DOHH2 (cell line): ENCODE measurements around the gene C19orf25.

Source experiments
- H3F3A ChIP-seq: fragments of 200-600 bp; sonication (generic), shearing (Covaris generic); 2 replicates; pipeline ENCODE4 v1.6.0; 2016; ENCODE audit warnings: antibody characterized with exemption, mild to moderate bottlenecking; ENCODE audit not compliant: control insufficient read depth, insufficient read depth
- H3K27ac ChIP-seq: fragments of 200-600 bp; sonication (generic); 2 replicates; pipeline ENCODE4 v1.5.1; 2014; ENCODE audit warnings: low read depth, mild to moderate bottlenecking, low read length, moderate library complexity
- H3K27me3 ChIP-seq: fragments of 200-600 bp; sonication (generic); 2 replicates; pipeline ENCODE4 v1.6.1; 2014; ENCODE audit warnings: mild to moderate bottlenecking, low read length, mixed read lengths; ENCODE audit not compliant: control insufficient read depth
- H3K36me3 ChIP-seq: fragments of 200-600 bp; sonication (generic); 2 replicates; pipeline ENCODE4 v1.6.1; 2014; ENCODE audit warnings: mild to moderate bottlenecking, low read length, moderate library complexity, mixed read lengths; ENCODE audit not compliant: control insufficient read depth
- H3K4me1 ChIP-seq: fragments of 200-600 bp; sonication (generic); 2 replicates; pipeline ENCODE4 v1.6.1; 2014; ENCODE audit warnings: mild to moderate bottlenecking, low read length, mixed read lengths; ENCODE audit not compliant: control insufficient read depth
- H3K4me2 ChIP-seq: fragments of 200-600 bp; sonication (generic); 2 replicates; pipeline ENCODE4 v1.6.0; 2014; ENCODE audit warnings: mild to moderate bottlenecking, low read length, moderate library complexity
- H3K4me3 ChIP-seq: fragments of 200-600 bp; sonication (generic); 2 replicates; pipeline ENCODE4 v1.5.1; 2014; ENCODE audit warnings: mild to moderate bottlenecking, low read length, mixed read lengths
- H3K79me2 ChIP-seq: fragments of 200-600 bp; sonication (generic); 2 replicates; pipeline ENCODE4 v1.6.1; 2014; ENCODE audit warnings: mild to moderate bottlenecking, low read length, mixed read lengths; ENCODE audit not compliant: control insufficient read depth
- H3K9me2 ChIP-seq: fragments of 200-600 bp; sonication (generic); replicated peaks from 2 replicates; pipeline ENCODE4 v1.6.1; 2014; ENCODE audit warnings: mild to moderate bottlenecking, low read length, mixed read lengths; ENCODE audit not compliant: control insufficient read depth
- H3K9me3 ChIP-seq: fragments of 200-600 bp; sonication (generic); 2 replicates; pipeline ENCODE4 v1.6.1; 2014; ENCODE audit warnings: antibody characterized with exemption, low read length, mixed read lengths; ENCODE audit not compliant: control insufficient read depth, insufficient read depth
- H4K20me1 ChIP-seq: fragments of 200-600 bp; sonication (generic); 2 replicates; pipeline ENCODE4 v1.6.0; 2014; ENCODE audit warnings: low read depth, mild to moderate bottlenecking, antibody characterized with exemption, low read length, moderate library complexity; ENCODE audit not compliant: control insufficient read depth, insufficient read depth
- CTCF ChIP-seq: fragments of 200-600 bp; sonication (generic); IDR thresholded peaks from one replicate; pipeline ENCODE4 v1.5.1; 2014; ENCODE audit warnings: antibody characterized with exemption, mild to moderate bottlenecking, low read depth, low read length; ENCODE audit not compliant: poor library complexity, severe bottlenecking
- EZH2phosphoT487 ChIP-seq: fragments of 200-600 bp; sonication (generic); IDR thresholded peaks from 2 replicates; pipeline ENCODE4 v1.6.1; 2017; ENCODE audit warnings: borderline replicate concordance, mild to moderate bottlenecking, antibody characterized with exemption, low read length, moderate library complexity, mixed read lengths

C19orf25 gene

GRCh38 chr19:1438035-1438932 is 40.7 kb downstream of the C19orf25 start, which contains the start of gene RPS15:
TSS of gene RPS15 (plus strand) at chr19:1438396. CDS start at chr19:1438426, 30 bp downstream.
- Histone ChIP-seq H3K4me3 (peak within 1 kb of the TSS; percentile 94), H3K4me1 (peaks cover 52% of the 10 kb centered on the region), H4K20me1 (peaks cover 19% of the 10 kb centered on the region), H3K4me2 (peak within 1 kb of the TSS; percentile 87), H3K27ac (peak within 1 kb of the TSS; percentile 79), H3K79me2 (peaks cover 35% of the 10 kb centered on the region), H3K9me3 (no peaks in the 10 kb centered on the region), H3F3A (peaks cover 54% of the 10 kb centered on the region), H3K9me2 (no peaks in the 10 kb centered on the region), H3K36me3 (peaks cover 63% of the 10 kb centered on the region), H3K27me3 (no peaks in the 10 kb centered on the region)
- TF ChIP-seq CTCF, result peak; percentile 90
- TF ChIP-seq EZH2phosphoT487, result no peak

DNA sequence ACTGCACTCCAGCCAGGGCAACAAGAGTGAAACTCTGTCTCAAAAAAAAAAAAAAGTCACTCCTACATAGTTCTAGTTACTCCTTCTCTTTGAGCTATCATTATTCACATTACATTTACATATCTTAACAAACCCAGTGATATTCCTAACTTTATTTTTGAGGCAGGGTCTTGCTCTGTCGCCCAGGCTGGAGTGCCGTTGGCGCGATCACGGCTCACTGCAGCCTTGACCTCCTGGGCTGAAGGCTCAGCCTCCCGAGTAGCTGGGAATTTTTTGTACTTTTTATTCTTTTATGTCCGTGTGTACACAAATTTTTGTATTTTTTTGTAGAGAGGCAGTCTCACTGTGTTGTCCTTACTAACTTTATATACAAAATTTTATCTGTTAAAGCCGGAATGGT is 41.4 kb downstream of the C19orf25 start:
- H3K79me2 ChIP-seq, result peaks cover 35% of the 10 kb centered on the region
- peak overlapping the region; percentile 25 for H3K27ac ChIP-seq
- H4K20me1 ChIP-seq, result peaks cover 19% of the 10 kb centered on the region
- peaks cover 48% of the 10 kb centered on the region for H3F3A ChIP-seq
- peaks cover 67% of the 10 kb centered on the region for H3K36me3 ChIP-seq
- TF ChIP-seq EZH2phosphoT487 (no peak), CTCF (no peak)
- no peaks in the 10 kb centered on the region for H3K27me3 ChIP-seq
- peak overlapping the region; percentile 87 for H3K4me2 ChIP-seq
- H3K4me1 ChIP-seq, result peaks cover 45% of the 10 kb centered on the region
- H3K9me3 ChIP-seq, result no peaks in the 10 kb centered on the region
- no peaks in the 10 kb centered on the region for H3K9me2 ChIP-seq
- H3K4me3 ChIP-seq, result peak overlapping the region; percentile 94

DNA sequence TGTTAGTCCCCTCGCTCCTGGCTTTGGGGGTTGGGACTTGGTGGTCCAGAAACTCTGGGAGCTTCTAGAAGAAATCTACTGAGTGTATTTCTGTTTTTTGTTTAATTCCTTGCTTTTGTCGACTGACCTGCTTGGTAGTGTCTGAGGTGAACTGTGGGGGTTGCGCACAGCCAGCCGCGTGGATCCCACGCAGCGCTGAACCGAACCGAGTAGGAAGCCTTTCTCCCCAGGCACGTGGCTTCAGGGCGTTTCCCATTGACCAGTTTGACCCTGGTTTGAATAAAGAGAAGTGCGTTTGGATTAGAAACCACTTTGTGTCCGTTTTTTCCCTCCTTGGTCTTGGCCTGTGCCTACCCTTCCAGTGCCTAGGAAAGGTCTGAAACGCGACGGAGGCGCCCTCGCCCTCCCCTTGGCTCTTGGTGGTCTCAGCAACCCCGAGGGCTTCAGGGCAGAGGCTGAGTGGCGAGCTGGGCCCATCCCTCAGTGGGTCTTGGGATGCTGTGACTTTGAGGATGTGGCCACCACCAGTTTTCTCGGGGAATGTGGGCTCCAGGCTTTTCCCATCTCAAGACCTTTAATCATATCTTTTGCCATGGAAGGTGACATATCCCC is 43.5 kb downstream of the C19orf25 start:
- H3K36me3 ChIP-seq, result peaks cover 60% of the 10 kb centered on the region
- no peak overlapping the region for H3K4me3 ChIP-seq
- H3K79me2 ChIP-seq, result peaks cover 23% of the 10 kb centered on the region
- H4K20me1 ChIP-seq, result peaks cover 12% of the 10 kb centered on the region
- H3K9me2 ChIP-seq, result no peaks in the 10 kb centered on the region
- H3K27ac ChIP-seq, result no peak overlapping the region
- TF ChIP-seq EZH2phosphoT487, result no peak
- no peak for TF ChIP-seq CTCF
- peaks cover 25% of the 10 kb centered on the region for H3K4me1 ChIP-seq
- H3K4me2 ChIP-seq, result no peak overlapping the region
- H3K27me3 ChIP-seq, result no peaks in the 10 kb centered on the region
- no peaks in the 10 kb centered on the region for H3K9me3 ChIP-seq
- peaks cover 28% of the 10 kb centered on the region for H3F3A ChIP-seq
